ENCODE measurements around the gene C1orf116.

DNA sequence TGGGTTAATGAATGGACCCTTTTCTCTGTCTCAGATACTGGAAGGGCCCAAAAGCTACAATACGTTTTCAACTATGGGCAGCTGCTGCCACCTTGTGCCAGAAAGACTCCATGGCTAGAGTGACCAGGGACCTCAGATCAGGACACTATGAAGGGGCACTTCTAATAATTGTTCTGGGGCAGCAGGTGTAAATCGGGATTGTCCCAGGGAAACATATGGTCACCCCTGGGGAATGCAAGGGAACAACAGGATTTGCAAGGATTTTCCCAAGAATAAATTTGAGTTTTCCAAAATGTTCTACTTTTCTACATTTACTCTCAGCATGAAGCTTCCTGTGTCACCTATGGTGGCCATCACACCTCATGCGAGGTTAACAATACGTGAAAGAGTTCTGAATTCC, 50.3 kb downstream of the C1orf116 start:
- TF ChIP-seq POLR2A (IDR thresholded peaks at IDR 0.05; ENCODE audit: low read length) (no peak), RNF2 (IDR thresholded peaks at IDR 0.05; ENCODE audit: borderline replicate concordance, low read depth) (no peak)
- TF ChIP-seq, protein P1, sequence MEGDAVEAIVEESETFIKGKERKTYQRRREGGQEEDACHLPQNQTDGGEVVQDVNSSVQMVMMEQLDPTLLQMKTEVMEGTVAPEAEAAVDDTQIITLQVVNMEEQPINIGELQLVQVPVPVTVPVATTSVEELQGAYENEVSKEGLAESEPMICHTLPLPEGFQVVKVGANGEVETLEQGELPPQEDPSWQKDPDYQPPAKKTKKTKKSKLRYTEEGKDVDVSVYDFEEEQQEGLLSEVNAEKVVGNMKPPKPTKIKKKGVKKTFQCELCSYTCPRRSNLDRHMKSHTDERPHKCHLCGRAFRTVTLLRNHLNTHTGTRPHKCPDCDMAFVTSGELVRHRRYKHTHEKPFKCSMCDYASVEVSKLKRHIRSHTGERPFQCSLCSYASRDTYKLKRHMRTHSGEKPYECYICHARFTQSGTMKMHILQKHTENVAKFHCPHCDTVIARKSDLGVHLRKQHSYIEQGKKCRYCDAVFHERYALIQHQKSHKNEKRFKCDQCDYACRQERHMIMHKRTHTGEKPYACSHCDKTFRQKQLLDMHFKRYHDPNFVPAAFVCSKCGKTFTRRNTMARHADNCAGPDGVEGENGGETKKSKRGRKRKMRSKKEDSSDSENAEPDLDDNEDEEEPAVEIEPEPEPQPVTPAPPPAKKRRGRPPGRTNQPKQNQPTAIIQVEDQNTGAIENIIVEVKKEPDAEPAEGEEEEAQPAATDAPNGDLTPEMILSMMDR (IDR thresholded peaks at IDR 0.05): peak; percentile 92

Measured in A549 (cell line).